Cardiac muscle cell (in vitro differentiated cells and primary cell): ENCODE results near the gene SLIT3. TPM values are rescaled to one million over a fixed set of nuclear protein-coding genes. Genes with fewer than 3 reads are reported as not detected.
A peak's percentile ranks its signal among the peaks of the same experiment; 100 is the strongest.

Experiments used
- DNase-seq, 2 donors: peaks; one replicate each; pipeline versions ENCODE4 v3.0.0 to v3.0.0-alpha.2; 2010 to 2017; ENCODE audit warnings: low read depth in 1 of 2, low spot score in 1 of 2
- H3K27ac ChIP-seq: fragments of 200-600 bp; sonication (generic); 2 replicates; pipeline ENCODE4 v1.5.1; 2016
- H3K27me3 ChIP-seq: fragments of 200-600 bp; sonication (generic); 2 replicates; pipeline ENCODE4 v1.6.0; 2016; ENCODE audit warnings: control low read depth
- H3K36me3 ChIP-seq: fragments of 200-600 bp; sonication (generic); 2 replicates; pipeline ENCODE4 v1.5.1; 2016; ENCODE audit warnings: control low read depth
- H3K4me1 ChIP-seq: fragments of 200-600 bp; sonication (generic); 2 replicates; pipeline ENCODE4 v1.8.1; 2017; ENCODE audit warnings: low read depth, mild to moderate bottlenecking, mixed run types
- H3K4me3 ChIP-seq: fragments of 200-600 bp; sonication (generic); 2 replicates; pipeline ENCODE4 v1.5.1; 2016; ENCODE audit warnings: mild to moderate bottlenecking
- H3K9me3 ChIP-seq: fragments of 200-600 bp; sonication (generic); 2 replicates; pipeline ENCODE4 v1.5.1; 2017; ENCODE audit warnings: low read depth, mild to moderate bottlenecking, control low read depth
- polyA plus RNA-seq: library from polyadenylated mRNA; unstranded; fragments of >200 nt; fragmentation: Nextera tagmentation; extraction: Ambion mirVana; gene quantifications from 2 replicates; pipeline ENCODE4 v1.2.1, GENCODE V29; 2016
- total RNA-seq: library from RNA; depleted of rRNA; stranded (reverse); fragments of >200 nt; gene quantifications from 2 replicates; pipeline ENCODE4 v1.2.3, GENCODE V29; 2016
- TF ChIP-seq, protein P1 (sequence below): IDR thresholded peaks from 2 replicates; pipeline ENCODE4 v1.5.1; 2012; ENCODE audit warnings: low read depth, mild to moderate bottlenecking, low read length

The SLIT3 gene
- total and polyA plus RNA-seq, 2 experiments from 2014 or later: 50.7 to 111 TPM

DNA sequence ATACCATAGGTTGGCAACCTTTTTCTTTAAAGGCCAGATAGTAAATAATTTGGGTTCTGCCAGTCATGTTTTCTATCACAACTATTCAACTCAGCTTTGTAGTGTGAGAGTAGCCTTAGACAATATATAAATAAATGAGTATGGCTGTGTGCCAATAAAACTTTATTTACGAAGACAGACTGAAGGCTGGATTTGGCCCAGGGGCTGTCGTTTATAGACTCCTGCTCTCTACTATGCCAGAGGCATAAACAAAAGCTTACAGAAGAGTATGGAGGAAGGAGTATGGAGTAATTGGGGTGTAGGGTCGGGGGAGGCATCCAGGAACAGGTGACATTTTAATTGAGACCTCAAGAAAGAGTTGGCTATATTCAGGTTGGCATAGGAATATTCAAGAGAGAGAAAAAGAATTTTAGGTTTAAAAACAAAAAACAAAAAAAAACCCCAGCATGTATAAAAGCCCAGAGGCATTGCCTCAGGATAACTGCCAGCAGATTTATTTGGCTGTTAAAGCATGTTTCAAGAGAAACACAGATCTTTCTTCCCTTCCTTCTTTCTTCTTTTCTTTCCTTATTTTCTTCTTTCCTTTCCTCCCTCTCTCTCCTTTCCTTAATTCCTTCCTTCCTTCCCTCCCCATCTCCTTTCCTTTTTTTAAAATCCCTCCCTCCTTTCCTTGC is 39.9 kb downstream of the SLIT3 start:
- Histone ChIP-seq H3K9me3 (no peaks in the 10 kb centered on the region), H3K4me3 (no peak overlapping the region), H3K36me3 (no peaks in the 10 kb centered on the region), H3K27me3 (no peaks in the 10 kb centered on the region), H3K4me1 (no peaks in the 10 kb centered on the region), H3K27ac (no peak overlapping the region)
- DNase-seq: no peak
- TF ChIP-seq, protein P1, sequence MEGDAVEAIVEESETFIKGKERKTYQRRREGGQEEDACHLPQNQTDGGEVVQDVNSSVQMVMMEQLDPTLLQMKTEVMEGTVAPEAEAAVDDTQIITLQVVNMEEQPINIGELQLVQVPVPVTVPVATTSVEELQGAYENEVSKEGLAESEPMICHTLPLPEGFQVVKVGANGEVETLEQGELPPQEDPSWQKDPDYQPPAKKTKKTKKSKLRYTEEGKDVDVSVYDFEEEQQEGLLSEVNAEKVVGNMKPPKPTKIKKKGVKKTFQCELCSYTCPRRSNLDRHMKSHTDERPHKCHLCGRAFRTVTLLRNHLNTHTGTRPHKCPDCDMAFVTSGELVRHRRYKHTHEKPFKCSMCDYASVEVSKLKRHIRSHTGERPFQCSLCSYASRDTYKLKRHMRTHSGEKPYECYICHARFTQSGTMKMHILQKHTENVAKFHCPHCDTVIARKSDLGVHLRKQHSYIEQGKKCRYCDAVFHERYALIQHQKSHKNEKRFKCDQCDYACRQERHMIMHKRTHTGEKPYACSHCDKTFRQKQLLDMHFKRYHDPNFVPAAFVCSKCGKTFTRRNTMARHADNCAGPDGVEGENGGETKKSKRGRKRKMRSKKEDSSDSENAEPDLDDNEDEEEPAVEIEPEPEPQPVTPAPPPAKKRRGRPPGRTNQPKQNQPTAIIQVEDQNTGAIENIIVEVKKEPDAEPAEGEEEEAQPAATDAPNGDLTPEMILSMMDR: no peak

DNA sequence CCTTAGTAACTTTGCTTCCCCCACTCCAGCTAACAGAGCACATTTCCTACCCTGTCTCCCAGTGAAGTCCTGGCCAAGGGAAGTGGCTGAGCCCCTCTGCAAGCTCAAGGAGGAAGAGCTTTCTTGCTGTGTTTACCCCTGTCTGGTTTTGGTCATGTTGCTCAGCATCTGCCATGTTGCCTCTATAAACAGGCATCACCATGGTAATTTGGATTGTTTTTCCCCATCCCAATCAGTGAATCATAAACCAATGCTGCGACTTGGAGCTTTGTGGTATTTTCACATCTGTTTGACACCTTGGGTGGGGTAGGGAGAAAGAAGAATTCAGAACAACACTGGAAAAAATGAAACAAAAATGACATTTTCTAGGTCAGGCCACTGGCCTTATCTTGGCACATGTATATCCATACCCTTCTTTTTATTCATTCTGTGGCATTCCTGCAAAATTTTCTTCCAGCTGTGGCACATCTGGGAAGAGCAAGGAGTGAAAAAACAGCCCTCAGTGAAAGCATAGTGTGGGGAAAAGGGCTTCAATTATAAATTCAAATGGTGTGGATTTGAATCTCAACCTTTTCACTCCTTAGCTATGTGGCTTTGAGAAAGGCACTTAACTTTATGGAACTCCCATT is 42.5 kb downstream of the SLIT3 start:
- Histone ChIP-seq H3K27me3 (no peaks in the 10 kb centered on the region), H3K27ac (no peak overlapping the region), H3K4me3 (no peak overlapping the region), H3K36me3 (no peaks in the 10 kb centered on the region), H3K4me1 (peaks cover 6% of the 10 kb centered on the region), H3K9me3 (no peaks in the 10 kb centered on the region)
- peak in 1 of 2 donors; percentile 52 for DNase-seq
- TF ChIP-seq, protein P1: no peak

DNA sequence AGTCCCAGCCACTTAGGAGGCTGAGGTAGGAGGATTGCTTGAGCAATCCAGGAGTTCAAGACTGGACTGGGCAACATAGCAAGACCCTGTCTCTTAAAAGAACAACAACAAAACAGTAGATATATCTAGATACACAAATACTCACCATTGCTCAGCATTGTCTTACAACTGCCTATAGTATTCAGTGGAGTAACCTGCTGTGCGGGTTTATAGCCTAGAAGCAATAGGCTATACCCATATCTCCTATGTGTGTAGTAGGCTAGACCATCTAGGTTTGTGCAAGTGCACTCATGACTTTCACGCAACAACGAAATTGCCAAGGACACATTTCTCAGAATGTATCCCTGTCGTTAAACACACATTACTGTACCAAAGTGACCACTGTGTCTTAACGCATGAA is 44.7 kb downstream of the SLIT3 start:
- Histone ChIP-seq H3K9me3 (no peaks in the 10 kb centered on the region), H3K27me3 (no peaks in the 10 kb centered on the region), H3K4me3 (no peak overlapping the region), H3K27ac (no peak overlapping the region), H3K4me1 (peaks cover 20% of the 10 kb centered on the region), H3K36me3 (no peaks in the 10 kb centered on the region)
- TF ChIP-seq, protein P1: no peak
- DNase-seq: no peak

DNA sequence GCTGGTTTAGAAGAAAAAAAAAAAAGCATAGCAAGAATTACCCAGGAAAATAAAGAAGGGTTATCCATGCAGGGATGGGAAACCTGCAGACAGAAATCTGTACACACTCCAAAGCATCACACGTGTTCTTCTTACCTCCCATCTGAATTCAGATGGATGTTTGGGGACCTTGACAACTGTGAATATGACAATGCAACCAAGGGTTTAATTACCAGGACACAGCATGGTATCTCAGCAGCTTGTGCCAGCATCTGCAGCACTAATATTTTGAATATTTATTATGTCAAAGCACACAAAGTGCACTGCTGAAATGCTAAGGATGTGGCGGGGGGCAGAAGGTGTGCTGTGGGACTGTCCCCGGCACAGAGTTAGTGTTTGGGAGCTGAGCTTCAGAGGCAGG is 47.9 kb downstream of the SLIT3 start:
- H3K4me1 ChIP-seq: peaks cover 39% of the 10 kb centered on the region
- no peak overlapping the region for H3K27ac ChIP-seq
- no peaks in the 10 kb centered on the region for H3K27me3 ChIP-seq
- no peak for DNase-seq
- H3K4me3 ChIP-seq: no peak overlapping the region
- TF ChIP-seq, protein P1: no peak
- H3K9me3 ChIP-seq: no peaks in the 10 kb centered on the region
- H3K36me3 ChIP-seq: no peaks in the 10 kb centered on the region

DNA sequence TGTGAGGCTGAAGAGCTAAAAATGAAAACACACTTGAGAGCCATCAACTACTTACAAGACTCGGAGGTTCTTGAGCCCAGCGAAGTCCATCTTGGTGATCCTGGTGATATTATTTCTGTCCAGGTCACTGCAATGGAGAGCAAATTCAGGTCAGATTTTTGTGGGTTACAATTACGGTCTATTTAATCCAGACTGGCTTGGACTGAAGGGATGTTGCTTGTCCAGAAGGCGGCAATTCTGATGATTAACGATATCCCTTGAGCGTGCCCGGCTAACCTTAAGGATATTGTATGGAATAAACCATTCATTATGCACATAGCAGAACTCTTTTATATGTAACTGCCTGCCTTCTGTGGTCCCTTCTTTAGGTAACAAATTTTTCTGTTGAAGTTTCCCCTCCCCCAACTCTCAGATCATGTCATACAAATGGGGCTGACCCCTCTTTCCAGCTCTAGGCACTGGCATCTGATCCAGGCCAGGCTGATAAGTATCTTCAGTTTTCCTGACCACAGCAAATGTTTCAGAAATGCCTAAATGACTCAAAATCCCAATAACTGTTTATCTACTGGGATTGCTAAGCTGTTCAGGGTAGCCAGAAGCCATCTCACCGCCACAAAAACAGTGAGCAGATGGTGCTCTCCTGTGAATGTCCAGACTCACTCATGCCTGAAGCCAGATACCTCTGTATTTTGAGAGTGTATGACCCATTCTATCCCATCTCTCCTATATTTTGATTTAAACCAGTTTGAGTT is 49.4 kb downstream of the SLIT3 start:
- Histone ChIP-seq H3K4me3 (no peak overlapping the region), H3K9me3 (no peaks in the 10 kb centered on the region), H3K36me3 (no peaks in the 10 kb centered on the region), H3K27ac (no peak overlapping the region), H3K4me1 (peaks cover 39% of the 10 kb centered on the region), H3K27me3 (no peaks in the 10 kb centered on the region)
- DNase-seq: no peak
- TF ChIP-seq, protein P1: no peak
